Measurements from ENCODE around the gene APLP1. TPM values are rescaled to one million over a fixed set of nuclear protein-coding genes. Genes with fewer than 3 reads are reported as not detected.

The APLP1 gene
- total and polyA plus RNA-seq, 2 donors (not counting 3 experiments of a cell fraction or from before 2014, with no cell fraction given) = 6.2 to 13.0 TPM

DNA sequence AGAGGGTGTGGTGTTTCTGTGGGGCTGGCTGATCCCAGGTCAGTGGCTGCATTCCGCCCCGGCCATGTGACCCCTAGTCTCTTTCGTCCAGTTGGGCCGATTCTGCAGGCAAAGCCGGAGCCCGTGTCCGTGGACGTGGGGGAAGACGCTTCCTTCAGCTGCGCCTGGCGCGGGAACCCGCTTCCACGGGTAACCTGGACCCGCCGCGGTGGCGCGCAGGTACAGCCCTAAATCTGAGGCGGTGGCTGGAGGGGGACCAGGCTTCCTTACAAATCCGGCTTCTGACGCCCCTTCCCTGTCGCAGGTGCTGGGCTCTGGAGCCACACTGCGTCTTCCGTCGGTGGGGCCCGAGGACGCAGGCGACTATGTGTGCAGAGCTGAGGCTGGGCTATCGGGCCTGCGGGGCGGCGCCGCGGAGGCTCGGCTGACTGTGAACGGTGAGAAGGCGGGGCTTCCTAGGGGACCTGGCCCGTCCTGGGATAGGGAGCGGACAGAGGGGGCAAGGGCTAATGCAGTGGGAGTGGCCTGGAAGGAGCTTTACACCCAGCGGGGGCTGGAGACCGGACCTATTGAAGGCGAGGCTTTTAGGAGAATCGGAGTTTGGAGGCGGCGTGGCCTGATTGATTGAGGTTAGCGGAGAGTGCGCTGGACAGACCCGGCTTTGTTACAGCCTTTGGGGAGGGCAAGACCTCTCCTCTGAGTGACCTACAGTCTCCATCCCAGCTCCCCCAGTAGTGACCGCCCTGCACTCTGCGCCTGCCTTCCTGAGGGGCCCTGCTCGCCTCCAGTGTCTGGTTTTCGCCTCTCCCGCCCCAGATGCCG, 7.3 kb upstream of the APLP1 start:
- FAIRE-seq = no peak
- Histone ChIP-seq H3K9ac (replicated peaks; ENCODE audit: extremely low read depth, insufficient read depth, low read length) (no peak overlapping the region), H3K4me3 (replicated peaks in 1 of 3; ENCODE audit: insufficient read depth in 1 of 3, low read depth in 1 of 3, low read length in 3 of 3) (no peak overlapping the region), H3K27ac (ENCODE audit: insufficient read depth, low read depth, low read length) (no peak overlapping the region), H3K36me3 (ENCODE audit: control insufficient read depth in 2 of 2, extremely low read depth in 1 of 2, insufficient read depth in 2 of 2, low read length in 2 of 2) (no peaks in the 10 kb centered on the region), H3K27me3 (ENCODE audit: control insufficient read depth in 2 of 2, insufficient read depth in 2 of 2, low read length in 2 of 2) (peaks cover 38 to 47% of the 10 kb centered on the region in 2 experiments), H3K4me2 (ENCODE audit: insufficient read depth, low read length) (no peak overlapping the region), H3K4me1 (ENCODE audit: control insufficient read depth, extremely low read depth, insufficient read depth, low read length) (no peaks in the 10 kb centered on the region), H4K20me1 (replicated peaks; ENCODE audit: control insufficient read depth, extremely low read depth, insufficient read depth, low read length) (no peaks in the 10 kb centered on the region), H3K79me2 (ENCODE audit: control insufficient read depth, insufficient read depth, low read length) (no peaks in the 10 kb centered on the region), H3K9me3 (replicated peaks; ENCODE audit: control insufficient read depth, insufficient read depth, low read length) (no peaks in the 10 kb centered on the region), H2AFZ (ENCODE audit: low read depth, low read length) (no peak overlapping the region), H3K9me1 (replicated peaks; ENCODE audit: control insufficient read depth, extremely low read depth, insufficient read depth, low read length) (no peaks in the 10 kb centered on the region)
- ChIA-PET CTCF (no interaction called here), POLR2A (no interaction called here)
- no peak for DNase-seq (ENCODE audit: low read depth, low spot score)
- intact Hi-C loops (cut with micrococcal nuclease) (no loop called here), dilution Hi-C loops (cut with MboI; ENCODE audit: extremely low pct_ligation_motif_present, low sequenced_read_pairs) (no loop called here)
- TF ChIP-seq EZH2 (IDR thresholded peaks at IDR 0.05; ENCODE audit: borderline replicate concordance, low read depth, low read length, severe bottlenecking) = peak; percentile 89
- TF ChIP-seq POLR2A (IDR thresholded peaks at IDR 0.05; ENCODE audit: low read depth, low read length) = no peak
- no TSS peak for BruUV-seq (replicated peaks)

DNA sequence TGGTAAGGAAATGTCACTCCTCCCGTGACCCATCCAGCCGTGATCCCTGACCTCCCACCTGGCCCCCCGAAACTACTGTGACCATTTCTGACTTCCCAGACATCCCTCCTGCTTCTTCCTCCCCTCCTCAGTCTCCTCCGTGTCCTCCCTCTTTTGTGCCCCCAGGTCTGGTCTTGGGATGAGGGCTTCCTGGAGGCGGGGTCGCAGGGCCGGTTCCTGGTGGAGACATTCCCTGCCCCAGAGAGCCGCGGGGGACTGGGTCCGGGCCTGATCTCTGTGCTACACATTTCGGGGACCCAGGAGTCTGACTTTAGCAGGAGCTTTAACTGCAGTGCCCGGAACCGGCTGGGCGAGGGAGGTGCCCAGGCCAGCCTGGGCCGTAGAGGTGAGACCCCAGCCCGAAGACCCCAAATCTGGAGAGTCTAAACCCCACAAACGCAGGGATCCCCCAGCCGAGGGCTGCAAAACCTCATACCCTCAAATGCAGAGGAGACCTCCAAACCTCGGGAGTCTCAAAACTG, 6.7 kb upstream of the APLP1 start:
- intact Hi-C loops (cut with micrococcal nuclease) (no loop called here), dilution Hi-C loops (cut with MboI; ENCODE audit: extremely low pct_ligation_motif_present, low sequenced_read_pairs) (no loop called here)
- Histone ChIP-seq H3K9me3 (replicated peaks; ENCODE audit: control insufficient read depth, insufficient read depth, low read length) (no peaks in the 10 kb centered on the region), H3K4me2 (ENCODE audit: insufficient read depth, low read length) (no peak overlapping the region), H4K20me1 (replicated peaks; ENCODE audit: control insufficient read depth, extremely low read depth, insufficient read depth, low read length) (no peaks in the 10 kb centered on the region), H3K9ac (replicated peaks; ENCODE audit: extremely low read depth, insufficient read depth, low read length) (no peak overlapping the region), H3K79me2 (ENCODE audit: control insufficient read depth, insufficient read depth, low read length) (no peaks in the 10 kb centered on the region), H3K9me1 (replicated peaks; ENCODE audit: control insufficient read depth, extremely low read depth, insufficient read depth, low read length) (no peaks in the 10 kb centered on the region), H3K36me3 (ENCODE audit: control insufficient read depth in 2 of 2, extremely low read depth in 1 of 2, insufficient read depth in 2 of 2, low read length in 2 of 2) (no peaks in the 10 kb centered on the region), H3K4me1 (ENCODE audit: control insufficient read depth, extremely low read depth, insufficient read depth, low read length) (no peaks in the 10 kb centered on the region), H3K27me3 (ENCODE audit: control insufficient read depth in 2 of 2, insufficient read depth in 2 of 2, low read length in 2 of 2) (peaks cover 36 to 42% of the 10 kb centered on the region in 2 experiments), H2AFZ (ENCODE audit: low read depth, low read length) (no peak overlapping the region), H3K4me3 (replicated peaks in 1 of 3; ENCODE audit: insufficient read depth in 1 of 3, low read depth in 1 of 3, low read length in 3 of 3) (no peak overlapping the region), H3K27ac (ENCODE audit: insufficient read depth, low read depth, low read length) (no peak overlapping the region)
- no TSS peak for BruUV-seq (replicated peaks)
- DNase-seq (ENCODE audit: low read depth, low spot score) = no peak
- no peak for FAIRE-seq
- CTCF ChIA-PET = no interaction called here
- TF ChIP-seq JUN (IDR thresholded peaks at IDR 0.05; ENCODE audit: borderline replicate concordance, insufficient read depth, insufficient read length, low read depth) = no peak
- TF ChIP-seq GATA2 (IDR thresholded peaks at IDR 0.05; ENCODE audit: insufficient read depth, insufficient read length, low read depth, low read length) = no peak
- no peak for TF ChIP-seq FOS (IDR thresholded peaks at IDR 0.05; ENCODE audit: borderline replicate concordance, insufficient read depth, low read length)
- TF ChIP-seq, protein P1, sequence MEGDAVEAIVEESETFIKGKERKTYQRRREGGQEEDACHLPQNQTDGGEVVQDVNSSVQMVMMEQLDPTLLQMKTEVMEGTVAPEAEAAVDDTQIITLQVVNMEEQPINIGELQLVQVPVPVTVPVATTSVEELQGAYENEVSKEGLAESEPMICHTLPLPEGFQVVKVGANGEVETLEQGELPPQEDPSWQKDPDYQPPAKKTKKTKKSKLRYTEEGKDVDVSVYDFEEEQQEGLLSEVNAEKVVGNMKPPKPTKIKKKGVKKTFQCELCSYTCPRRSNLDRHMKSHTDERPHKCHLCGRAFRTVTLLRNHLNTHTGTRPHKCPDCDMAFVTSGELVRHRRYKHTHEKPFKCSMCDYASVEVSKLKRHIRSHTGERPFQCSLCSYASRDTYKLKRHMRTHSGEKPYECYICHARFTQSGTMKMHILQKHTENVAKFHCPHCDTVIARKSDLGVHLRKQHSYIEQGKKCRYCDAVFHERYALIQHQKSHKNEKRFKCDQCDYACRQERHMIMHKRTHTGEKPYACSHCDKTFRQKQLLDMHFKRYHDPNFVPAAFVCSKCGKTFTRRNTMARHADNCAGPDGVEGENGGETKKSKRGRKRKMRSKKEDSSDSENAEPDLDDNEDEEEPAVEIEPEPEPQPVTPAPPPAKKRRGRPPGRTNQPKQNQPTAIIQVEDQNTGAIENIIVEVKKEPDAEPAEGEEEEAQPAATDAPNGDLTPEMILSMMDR (IDR thresholded peaks at IDR 0.05; ENCODE audit: extremely low read depth in 1 of 2, insufficient read depth in 1 of 2, low read depth in 1 of 2, low read length in 2 of 2) = no peak
- TF ChIP-seq MYC (IDR thresholded peaks at IDR 0.05; ENCODE audit: low read depth, low read length) = no peak
- TF ChIP-seq POLR2A (IDR thresholded peaks at IDR 0.05; ENCODE audit: low read depth, low read length) = no peak
- no peak for TF ChIP-seq POLR2AphosphoS5 (IDR thresholded peaks at IDR 0.05; ENCODE audit: insufficient read depth, low read depth, low read length)
- TF ChIP-seq EZH2 (IDR thresholded peaks at IDR 0.05; ENCODE audit: borderline replicate concordance, low read depth, low read length, severe bottlenecking) = no peak
- TF ChIP-seq, protein P2, sequence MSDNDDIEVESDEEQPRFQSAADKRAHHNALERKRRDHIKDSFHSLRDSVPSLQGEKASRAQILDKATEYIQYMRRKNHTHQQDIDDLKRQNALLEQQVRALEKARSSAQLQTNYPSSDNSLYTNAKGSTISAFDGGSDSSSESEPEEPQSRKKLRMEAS (IDR thresholded peaks at IDR 0.05; ENCODE audit: insufficient read depth, insufficient read length) = no peak
- POLR2A ChIA-PET = no interaction called here
